ENCODE measurements around the gene AOC2.
"Not testable (repeated sequence)": the region's sequence is repeated elsewhere in the genome, so short reads cannot be mapped to it uniquely, and the experiment has no call there.

GRCh38 chr17:42873932-42874695 is 29.7 kb downstream of the AOC2 start:
- not testable (repeated sequence) for TF ChIP-seq BCL3 (IDR thresholded peaks at IDR 0.05; ENCODE audit: borderline replicate concordance, insufficient read depth, low read depth, low read length, poor library complexity, severe bottlenecking); POLR2A (IDR thresholded peaks at IDR 0.05; ENCODE audit: low read depth, low read length); CTCF (IDR thresholded peaks at IDR 0.05 in 2 of 3, conservative IDR thresholded peaks at IDR 0.05 in 1 of 3; ENCODE audit: control insufficient read depth in 2 of 3, extremely low read depth in 1 of 3, insufficient read depth in 1 of 3, low read depth in 3 of 3, low read length in 3 of 3); ESRRA (IDR thresholded peaks at IDR 0.05; ENCODE audit: low read length); NFIC (IDR thresholded peaks at IDR 0.05; ENCODE audit: low read depth, low read length); ZBTB11 (CRISPR knock-in tag; IDR thresholded peaks at IDR 0.05); PML (IDR thresholded peaks at IDR 0.05; ENCODE audit: low read length); TAF1 (IDR thresholded peaks at IDR 0.05; ENCODE audit: borderline replicate concordance, low read depth, low read length); JUND (IDR thresholded peaks at IDR 0.05; ENCODE audit: low read depth, low read length); NRF1 (conservative IDR thresholded peaks at IDR 0.05; ENCODE audit: low read depth, low read length); POLR2AphosphoS5 (IDR thresholded peaks at IDR 0.05; ENCODE audit: low read length)

Measured in GM12878 (cell line).